ENCODE results near the gene GRIFIN. TPM values are rescaled to one million over a fixed set of nuclear protein-coding genes. Genes with fewer than 3 reads are reported as not detected.

GRIFIN gene
- total RNA-seq, 2 experiments from 2014 or later, result not detected

DNA sequence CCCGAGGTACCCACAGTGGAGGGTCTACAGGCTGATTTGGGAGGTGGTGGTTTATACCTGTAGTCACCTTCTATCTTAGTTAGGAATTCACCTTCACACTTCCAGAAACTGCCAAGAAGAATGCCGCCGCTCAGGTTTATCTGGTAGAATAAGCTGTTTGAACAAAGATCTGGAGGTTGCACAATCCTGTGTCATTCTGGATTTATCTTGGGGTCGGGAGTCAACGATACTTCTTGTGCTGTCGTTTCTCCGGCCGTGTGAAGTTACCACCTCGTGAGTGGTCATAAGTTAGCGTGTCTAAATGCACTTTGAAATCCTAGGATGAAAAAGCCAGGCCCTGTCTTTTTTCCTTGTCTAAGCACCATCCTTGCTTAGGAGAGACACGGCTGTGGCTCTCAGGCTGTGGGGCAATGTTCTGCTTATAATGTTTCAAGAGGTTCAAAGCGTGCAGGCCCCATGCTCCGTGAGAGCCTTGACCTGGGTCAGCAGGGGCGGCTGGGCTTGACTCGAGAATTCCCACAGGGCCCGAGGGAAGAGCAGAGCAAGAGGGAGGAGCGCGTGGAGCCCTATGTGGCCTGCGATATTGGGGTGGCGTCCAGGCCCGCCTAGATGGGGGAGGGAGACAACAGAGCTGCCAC lies 35.5 kb downstream of the GRIFIN start:
- CTCF ChIA-PET (ENCODE audit: unreplicated experiment), result no interaction called here
- H3K27ac ChIP-seq (ENCODE audit: low read depth, low read length, poor library complexity, severe bottlenecking), result no peak overlapping the region
- no peak for DNase-seq (ENCODE audit: low spot score)
- no peaks in the 10 kb centered on the region for H3K79me2 ChIP-seq (ENCODE audit: insufficient read depth, low read depth, low read length)
- H3K4me1 ChIP-seq (ENCODE audit: insufficient read depth, low read length, poor library complexity, severe bottlenecking), result no peaks in the 10 kb centered on the region
- TF ChIP-seq CTCF (conservative IDR thresholded peaks at IDR 0.05; ENCODE audit: low read length) (no peak), EZH2phosphoT487 (IDR thresholded peaks at IDR 0.05; ENCODE audit: borderline replicate concordance, low read depth, low read length) (no peak)
- no peaks in the 10 kb centered on the region for H3K9me3 ChIP-seq (ENCODE audit: low read length)
- no peak overlapping the region for H3K4me2 ChIP-seq (ENCODE audit: low read length)
- intact Hi-C loops (cut with micrococcal nuclease; ENCODE audit: unreplicated experiment), result no loop called here
- H3K9me2 ChIP-seq (ENCODE audit: insufficient read depth, low read length), result no peaks in the 10 kb centered on the region
- no peaks in the 10 kb centered on the region; the same call in 1 of the 2 replicates for H4K20me1 ChIP-seq (ENCODE audit: insufficient read depth, low read length)
- no TSS peak for BruUV-seq (replicated peaks)
- H2AFZ ChIP-seq (ENCODE audit: low read length), result no peak overlapping the region
- no peaks in the 10 kb centered on the region for H3K36me3 ChIP-seq (ENCODE audit: insufficient read depth, low read length)
- H3K4me3 ChIP-seq (ENCODE audit: low read depth, low read length, poor library complexity, severe bottlenecking), result no peak overlapping the region
- POLR2A ChIA-PET, result no interaction called here

DNA sequence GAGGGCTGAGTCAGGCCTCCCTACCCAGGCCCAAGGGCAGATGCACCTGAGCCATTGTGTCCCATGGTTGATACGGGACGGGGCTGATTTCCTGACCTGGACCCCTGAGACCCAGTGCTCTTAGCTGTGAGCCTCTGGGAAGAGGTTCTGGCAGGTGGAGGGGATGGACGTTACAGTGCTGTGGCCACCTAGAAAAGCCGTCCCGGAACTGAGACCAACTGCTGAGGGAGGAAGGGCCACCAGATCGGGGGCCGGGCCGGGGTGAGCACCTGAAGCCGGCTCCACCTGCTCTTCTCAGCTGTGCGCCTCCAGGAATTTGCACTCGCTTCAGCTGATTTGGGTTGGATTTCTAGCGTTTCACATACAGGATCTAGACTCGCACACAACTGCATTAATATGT lies 37.4 kb downstream of the GRIFIN start:
- Histone ChIP-seq H3K36me3 (ENCODE audit: insufficient read depth, low read length) (no peaks in the 10 kb centered on the region), H3K4me2 (ENCODE audit: low read length) (no peak overlapping the region), H2AFZ (ENCODE audit: low read length) (no peak overlapping the region), H3K27ac (ENCODE audit: low read depth, low read length, poor library complexity, severe bottlenecking) (no peak overlapping the region), H4K20me1 (ENCODE audit: insufficient read depth, low read length) (no peaks in the 10 kb centered on the region; the same call in 1 of the 2 replicates), H3K4me1 (ENCODE audit: insufficient read depth, low read length, poor library complexity, severe bottlenecking) (no peaks in the 10 kb centered on the region), H3K79me2 (ENCODE audit: insufficient read depth, low read depth, low read length) (no peaks in the 10 kb centered on the region), H3K9me3 (ENCODE audit: low read length) (no peaks in the 10 kb centered on the region), H3K9me2 (ENCODE audit: insufficient read depth, low read length) (no peaks in the 10 kb centered on the region), H3K4me3 (ENCODE audit: low read depth, low read length, poor library complexity, severe bottlenecking) (no peak overlapping the region)
- ChIA-PET POLR2A (no interaction called here), CTCF (ENCODE audit: unreplicated experiment) (no interaction called here)
- intact Hi-C loops (cut with micrococcal nuclease; ENCODE audit: unreplicated experiment), result no loop called here
- TF ChIP-seq CTCF (conservative IDR thresholded peaks at IDR 0.05; ENCODE audit: low read length) (no peak), EZH2phosphoT487 (IDR thresholded peaks at IDR 0.05; ENCODE audit: borderline replicate concordance, low read depth, low read length) (no peak)
- BruUV-seq (replicated peaks), result no TSS peak
- no peak for DNase-seq (ENCODE audit: low spot score)

- Histone ChIP-seq H3K9me2 (ENCODE audit: insufficient read depth, low read length) (no peaks in the 10 kb centered on the region), H3K9me3 (ENCODE audit: low read length) (no peaks in the 10 kb centered on the region), H2AFZ (ENCODE audit: low read length) (no peak overlapping the region), H3K4me2 (ENCODE audit: low read length) (no peak overlapping the region), H4K20me1 (ENCODE audit: insufficient read depth, low read length) (no peaks in the 10 kb centered on the region; the same call in 1 of the 2 replicates), H3K36me3 (ENCODE audit: insufficient read depth, low read length) (no peaks in the 10 kb centered on the region), H3K79me2 (ENCODE audit: insufficient read depth, low read depth, low read length) (no peaks in the 10 kb centered on the region), H3K4me1 (ENCODE audit: insufficient read depth, low read length, poor library complexity, severe bottlenecking) (no peaks in the 10 kb centered on the region), H3K27ac (ENCODE audit: low read depth, low read length, poor library complexity, severe bottlenecking) (no peak overlapping the region), H3K4me3 (ENCODE audit: low read depth, low read length, poor library complexity, severe bottlenecking) (no peak overlapping the region)
- DNase-seq (ENCODE audit: low spot score), result no peak
- intact Hi-C loops (cut with micrococcal nuclease; ENCODE audit: unreplicated experiment), result no loop called here
- no TSS peak for BruUV-seq (replicated peaks)
- no peak for TF ChIP-seq EZH2phosphoT487 (IDR thresholded peaks at IDR 0.05; ENCODE audit: borderline replicate concordance, low read depth, low read length)
- ChIA-PET CTCF (ENCODE audit: unreplicated experiment) (no interaction called here), POLR2A (no interaction called here)
Measured at GRCh38 chr7:2438186-2438585, 38.0 kb downstream of the GRIFIN start.
